HL-60 (cell line): ENCODE results near the gene ZPLD1.

Source experiments
- DNase-seq, 2 experiments: peaks; one replicate each; pipeline ENCODE4 v3.0.0-alpha.2; 2010 to 2020; ENCODE audit warnings: low read depth in 1 of 2, low spot score in 1 of 2
- H3K27ac ChIP-seq: fragments of 250-450 bp; sonication (Bioruptor Pico); replicated peaks from 2 replicates; pipeline ENCODE4 v1.5.1; 2020; ENCODE audit warnings: mild to moderate bottlenecking, moderate library complexity
- H3K27me3 ChIP-seq: fragments of 250-450 bp; sonication (Bioruptor Pico); 2 replicates; pipeline ENCODE4 v1.5.1; 2021; ENCODE audit warnings: mild to moderate bottlenecking, moderate library complexity; ENCODE audit not compliant: insufficient read depth, poor library complexity, severe bottlenecking
- H3K4me3 ChIP-seq: replicated peaks from 2 replicates; pipeline ENCODE4 v1.5.1; 2011; ENCODE audit warnings: mild to moderate bottlenecking, control low read depth, low read length; ENCODE audit not compliant: insufficient read depth
- CTCF ChIP-seq: IDR thresholded peaks from one replicate; pipeline ENCODE4 v1.5.1; 2011; ENCODE audit warnings: low read length, control low read depth, inconsistent platforms; ENCODE audit not compliant: insufficient read depth
- GABPA ChIP-seq: IDR thresholded peaks from 2 replicates; pipeline ENCODE4 v1.6.1; 2012; ENCODE audit warnings: low read depth
- POLR2AphosphoS5 ChIP-seq: IDR thresholded peaks from 2 replicates; pipeline ENCODE4 v1.6.1; 2012; ENCODE audit warnings: low read depth
- REST ChIP-seq: IDR thresholded peaks from 2 replicates; pipeline ENCODE4 v1.6.1; 2012; ENCODE audit warnings: low read depth; ENCODE audit not compliant: insufficient replicate concordance
- SPI1 ChIP-seq: IDR thresholded peaks from 2 replicates; pipeline ENCODE4 v1.6.1; 2012; ENCODE audit warnings: low read depth, mild to moderate bottlenecking, borderline replicate concordance

The ZPLD1 gene

GRCh38 chr3:102478160-102478559 is 43.3 kb downstream of the ZPLD1 start:
- TF ChIP-seq REST = no peak
- no peak for TF ChIP-seq SPI1
- TF ChIP-seq CTCF = no peak
- TF ChIP-seq GABPA = no peak
- no peak for TF ChIP-seq POLR2AphosphoS5
- no peak for DNase-seq
- no peak overlapping the region for H3K27ac ChIP-seq
- H3K27me3 ChIP-seq = no peaks in the 10 kb centered on the region
- H3K4me3 ChIP-seq = no peak overlapping the region

- DNase-seq = no peak
- Histone ChIP-seq H3K27ac (no peak overlapping the region), H3K27me3 (no peaks in the 10 kb centered on the region), H3K4me3 (no peak overlapping the region)
- TF ChIP-seq REST = no peak
Measured at GRCh38 chr3:102480139-102480538, 45.3 kb downstream of the ZPLD1 start.

- DNase-seq = no peak
- TF ChIP-seq GABPA (no peak), REST (no peak), SPI1 (no peak), POLR2AphosphoS5 (no peak), CTCF (no peak)
- H3K27ac ChIP-seq = no peak overlapping the region
- no peaks in the 10 kb centered on the region for H3K27me3 ChIP-seq
- no peak overlapping the region for H3K4me3 ChIP-seq
Measured at GRCh38 chr3:102481050-102481449, 46.2 kb downstream of the ZPLD1 start.

- TF ChIP-seq GABPA = no peak
- TF ChIP-seq REST = no peak
- TF ChIP-seq CTCF = no peak
- no peak for TF ChIP-seq SPI1
- TF ChIP-seq POLR2AphosphoS5 = no peak
- Histone ChIP-seq H3K27me3 (no peaks in the 10 kb centered on the region), H3K27ac (no peak overlapping the region), H3K4me3 (no peak overlapping the region)
- DNase-seq = no peak
Measured at GRCh38 chr3:102483556-102483955, 48.7 kb downstream of the ZPLD1 start.
